DND-41 (cell line): ENCODE measurements around the gene TOB2.

ENCODE experiments used
- EZH2 ChIP-seq: IDR thresholded peaks from 3 replicates; pipeline ENCODE4 v1.6.1; 2012; ENCODE audit warnings: borderline replicate concordance, low read depth, mild to moderate bottlenecking, moderate library complexity, low read length, inconsistent platforms; ENCODE audit not compliant: severe bottlenecking
- TF ChIP-seq, protein P1 (sequence below): IDR thresholded peaks from 2 replicates; pipeline ENCODE4 v1.5.1; 2012; ENCODE audit warnings: borderline replicate concordance, low read length, moderate library complexity, mild to moderate bottlenecking; ENCODE audit not compliant: poor library complexity, severe bottlenecking; ENCODE audit errors: extremely low read depth

DNA sequence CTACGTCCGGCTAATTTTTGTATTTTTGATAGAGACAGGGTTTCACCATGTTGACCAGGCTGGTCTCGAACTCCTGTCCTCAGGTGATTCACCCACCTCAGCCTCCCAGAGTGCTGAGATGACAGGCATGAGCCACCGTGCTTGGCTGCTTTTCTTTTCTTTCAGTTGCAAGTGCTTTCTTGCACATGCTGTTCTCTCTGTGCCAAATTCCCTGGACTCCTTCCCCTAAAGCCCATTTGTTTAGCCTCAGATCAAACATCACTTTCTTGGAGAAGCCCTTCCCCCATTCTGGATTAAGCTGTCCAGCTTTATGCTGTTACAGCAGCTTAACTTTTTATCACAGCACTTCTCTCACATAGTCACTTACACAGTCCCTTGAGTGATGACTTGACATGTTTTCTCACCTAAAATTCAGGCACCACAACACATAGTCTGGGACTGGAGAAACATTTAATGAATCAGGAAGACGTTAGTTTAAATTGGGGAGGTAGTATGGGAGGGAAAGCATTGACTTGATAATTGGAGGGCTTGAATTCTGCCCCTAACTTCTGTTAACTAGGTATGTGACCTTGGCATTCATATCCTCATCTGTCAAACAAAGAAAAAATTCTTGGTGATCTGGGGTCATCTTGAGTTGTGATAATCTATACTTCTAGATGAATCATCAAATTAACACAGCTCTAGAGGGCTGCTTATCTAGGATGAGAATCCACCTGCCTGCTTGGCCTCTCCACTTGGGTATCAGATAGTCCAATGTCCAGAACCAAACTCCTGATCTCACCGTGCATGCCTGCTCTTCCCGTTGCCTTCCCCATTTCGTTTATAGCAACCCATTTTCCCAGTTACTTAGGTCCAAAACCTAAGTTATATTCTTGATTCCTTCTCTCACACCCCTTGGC, 40.7 kb upstream of the TOB2 start:
- TF ChIP-seq, protein P1, sequence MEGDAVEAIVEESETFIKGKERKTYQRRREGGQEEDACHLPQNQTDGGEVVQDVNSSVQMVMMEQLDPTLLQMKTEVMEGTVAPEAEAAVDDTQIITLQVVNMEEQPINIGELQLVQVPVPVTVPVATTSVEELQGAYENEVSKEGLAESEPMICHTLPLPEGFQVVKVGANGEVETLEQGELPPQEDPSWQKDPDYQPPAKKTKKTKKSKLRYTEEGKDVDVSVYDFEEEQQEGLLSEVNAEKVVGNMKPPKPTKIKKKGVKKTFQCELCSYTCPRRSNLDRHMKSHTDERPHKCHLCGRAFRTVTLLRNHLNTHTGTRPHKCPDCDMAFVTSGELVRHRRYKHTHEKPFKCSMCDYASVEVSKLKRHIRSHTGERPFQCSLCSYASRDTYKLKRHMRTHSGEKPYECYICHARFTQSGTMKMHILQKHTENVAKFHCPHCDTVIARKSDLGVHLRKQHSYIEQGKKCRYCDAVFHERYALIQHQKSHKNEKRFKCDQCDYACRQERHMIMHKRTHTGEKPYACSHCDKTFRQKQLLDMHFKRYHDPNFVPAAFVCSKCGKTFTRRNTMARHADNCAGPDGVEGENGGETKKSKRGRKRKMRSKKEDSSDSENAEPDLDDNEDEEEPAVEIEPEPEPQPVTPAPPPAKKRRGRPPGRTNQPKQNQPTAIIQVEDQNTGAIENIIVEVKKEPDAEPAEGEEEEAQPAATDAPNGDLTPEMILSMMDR = no peak
- no peak for TF ChIP-seq EZH2
